Measurements from ENCODE around the gene HOATZ.

Gene HOATZ

DNA sequence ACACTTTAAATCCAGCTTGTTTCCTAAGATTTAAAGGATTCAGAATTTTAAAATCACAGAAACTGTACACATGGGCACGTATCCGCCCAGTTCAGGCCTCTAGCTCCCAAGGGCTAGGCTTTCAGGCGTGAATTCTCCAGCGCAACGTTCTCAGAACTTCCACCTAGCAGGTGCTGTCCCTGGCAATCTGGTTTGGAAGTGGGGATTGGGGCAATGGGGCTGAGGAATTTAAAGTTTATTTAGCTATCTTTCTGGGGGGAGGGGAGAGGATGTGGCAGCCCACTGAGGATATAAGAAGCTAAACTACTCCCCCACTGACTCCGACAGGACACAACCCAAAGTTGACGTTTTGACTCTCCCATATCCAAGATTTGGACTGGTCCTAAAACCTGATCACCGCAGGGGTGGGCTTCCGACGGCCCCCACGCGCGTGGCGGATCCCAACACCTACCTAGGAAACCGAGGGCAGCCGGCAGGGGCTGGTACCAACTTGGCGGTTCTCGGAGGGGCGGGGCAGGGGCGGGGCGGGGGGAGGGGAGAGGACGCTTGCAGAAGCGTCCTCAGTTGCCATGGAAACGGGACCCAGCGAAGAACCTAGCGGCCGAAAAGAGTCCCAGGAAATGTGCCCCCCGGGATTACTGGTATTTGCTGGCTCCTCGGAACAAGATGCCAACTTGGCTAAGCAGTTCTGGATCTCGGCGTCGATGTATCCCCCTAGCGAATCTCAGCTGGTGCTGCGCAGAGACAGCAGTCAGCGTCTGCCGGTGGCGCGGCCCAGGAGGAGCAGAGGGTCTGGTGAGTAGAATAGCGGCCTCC lies at the start of gene HOATZ:
TSS of gene HOATZ (plus strand) at position 563 of the 816 bp plus-strand sequence. CDS start at position 570, 7 bp downstream.
- no peak for DNase-seq (ENCODE audit: low spot score)

- DNase-seq (ENCODE audit: low spot score), result no peak
Measured at GRCh38 chr11:111465400-111465799, 49.2 kb upstream of the HOATZ start.

- DNase-seq (ENCODE audit: low spot score), result no peak
Measured at GRCh38 chr11:111466615-111467014, 48.0 kb upstream of the HOATZ start.

DNA sequence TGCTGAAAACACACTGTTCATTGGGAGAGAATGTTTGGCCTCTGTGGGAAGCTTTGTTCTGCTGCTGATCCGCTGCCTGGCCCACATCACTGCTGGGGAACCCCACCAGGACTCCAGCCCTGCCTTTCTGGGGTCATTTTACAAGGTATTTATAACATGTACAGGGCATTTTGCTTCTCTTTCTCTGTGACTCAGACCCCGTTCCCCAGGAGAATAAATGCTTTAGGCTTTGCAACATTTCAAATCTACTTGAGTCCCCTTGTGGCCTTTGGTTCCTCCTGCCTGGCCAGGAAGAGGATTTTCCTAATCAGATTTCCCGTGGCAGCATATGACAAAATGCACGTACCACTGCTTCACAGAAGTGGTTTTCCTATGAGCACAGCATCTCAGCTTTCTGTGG lies 45.4 kb upstream of the HOATZ start:
- DNase-seq (ENCODE audit: low spot score), result no peak

DNA sequence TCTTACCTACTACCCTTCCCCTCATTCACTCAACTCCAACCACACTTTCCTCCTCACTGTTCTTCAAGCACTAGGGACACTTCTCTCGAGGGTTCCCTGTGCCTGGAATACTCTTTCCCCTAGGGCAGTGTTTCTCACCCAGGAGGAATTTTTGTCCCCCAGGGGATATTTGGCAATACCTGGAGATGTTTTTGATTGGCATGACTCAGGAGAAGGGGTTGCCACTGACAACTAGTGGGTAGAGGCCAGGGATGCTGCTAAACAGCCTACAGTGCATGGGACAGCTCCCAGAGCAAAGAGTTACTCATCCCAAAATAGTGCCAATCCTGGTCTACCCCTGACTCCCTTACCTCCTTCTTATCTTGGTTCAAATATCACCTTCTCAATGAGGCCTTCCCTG lies 42.4 kb upstream of the HOATZ start:
- no peak for DNase-seq (ENCODE audit: low spot score)

- DNase-seq (ENCODE audit: low spot score), result no peak
Measured at GRCh38 chr11:111474432-111474831, 40.1 kb upstream of the HOATZ start.

DNA sequence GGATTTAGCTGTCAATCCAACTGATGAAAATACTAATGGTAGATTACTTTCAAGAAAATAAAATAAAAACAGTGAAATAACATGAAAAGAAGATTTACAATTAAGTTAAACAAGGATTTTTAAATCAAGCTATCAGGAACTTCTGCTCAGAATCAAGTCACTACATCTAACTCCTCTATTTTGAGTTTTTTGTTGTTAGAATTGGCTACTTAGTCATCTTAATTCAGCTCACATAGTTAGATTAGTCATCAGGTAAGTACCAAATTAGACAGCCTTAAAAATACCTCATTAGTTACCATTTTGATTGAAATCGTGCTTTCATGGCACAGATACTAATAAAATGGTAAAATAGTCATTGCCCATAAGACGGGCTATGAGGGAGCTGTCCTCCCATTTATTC lies 38.2 kb upstream of the HOATZ start:
- no peak for DNase-seq (ENCODE audit: low spot score)

DNA sequence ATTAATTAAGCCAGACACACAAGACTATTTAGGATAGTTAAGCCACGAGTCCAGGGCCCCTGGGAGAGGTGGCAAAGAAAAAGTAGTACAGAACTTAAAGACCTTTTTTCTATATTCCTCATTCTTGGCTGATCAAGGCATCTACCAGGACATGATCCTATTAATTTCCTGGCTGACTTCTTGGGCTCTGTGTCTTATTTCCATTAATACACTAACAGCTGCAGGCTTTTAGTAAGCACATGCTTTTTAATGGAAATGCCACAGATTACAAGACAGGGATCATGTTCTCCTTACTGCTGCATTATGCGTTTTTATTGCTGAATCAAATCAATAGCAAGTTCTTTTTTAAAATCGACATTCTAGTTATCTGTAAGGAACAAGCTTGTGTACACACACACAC lies 37.6 kb upstream of the HOATZ start:
- no peak for DNase-seq (ENCODE audit: low spot score)

- no peak for DNase-seq (ENCODE audit: low spot score)
Measured at GRCh38 chr11:111477898-111478297, 36.7 kb upstream of the HOATZ start.

DNA sequence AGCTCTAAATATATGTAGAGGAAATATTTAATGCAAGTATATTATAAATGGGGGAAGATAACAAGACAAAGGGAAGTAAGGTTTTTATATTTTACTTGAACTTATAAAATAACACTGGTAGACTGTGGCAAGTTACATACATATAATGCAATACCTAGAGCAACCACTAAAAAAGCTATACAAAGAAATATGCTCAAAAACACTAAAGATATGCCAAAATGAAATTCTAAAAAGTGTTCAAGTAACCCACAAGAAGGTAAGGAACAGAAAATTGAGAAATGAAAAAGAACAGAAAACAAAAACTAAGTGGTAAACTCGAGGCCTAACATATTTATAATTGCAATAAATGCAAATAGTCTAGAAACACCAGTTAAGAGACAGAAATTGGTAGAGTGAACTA lies 34.9 kb upstream of the HOATZ start:
- no peak for DNase-seq (ENCODE audit: low spot score)

GRCh38 chr11:111483431-111483830 lies 31.1 kb upstream of the HOATZ start:
- DNase-seq (ENCODE audit: low spot score), result no peak

DNA sequence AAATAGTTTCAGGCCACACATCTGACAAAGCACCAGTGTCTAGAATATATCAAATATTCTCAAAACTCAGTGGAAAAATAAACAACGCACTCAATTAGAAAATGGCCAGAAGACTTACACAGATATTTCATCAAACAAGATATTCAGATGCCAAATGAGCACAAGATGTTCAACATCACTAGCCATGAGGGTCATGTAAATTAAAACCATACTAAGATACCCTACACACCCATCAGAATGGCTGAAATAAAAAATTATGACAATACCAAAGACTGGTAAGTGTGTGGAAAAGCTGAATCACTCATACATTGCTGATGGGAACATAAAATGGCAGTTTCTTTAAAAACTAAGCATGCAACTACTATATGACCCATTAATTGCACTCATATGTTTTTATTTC lies 24.1 kb upstream of the HOATZ start:
- DNase-seq (ENCODE audit: low spot score), result no peak

GRCh38 chr11:111494040-111494439 lies 20.5 kb upstream of the HOATZ start:
- no peak for DNase-seq (ENCODE audit: low spot score)

DNA sequence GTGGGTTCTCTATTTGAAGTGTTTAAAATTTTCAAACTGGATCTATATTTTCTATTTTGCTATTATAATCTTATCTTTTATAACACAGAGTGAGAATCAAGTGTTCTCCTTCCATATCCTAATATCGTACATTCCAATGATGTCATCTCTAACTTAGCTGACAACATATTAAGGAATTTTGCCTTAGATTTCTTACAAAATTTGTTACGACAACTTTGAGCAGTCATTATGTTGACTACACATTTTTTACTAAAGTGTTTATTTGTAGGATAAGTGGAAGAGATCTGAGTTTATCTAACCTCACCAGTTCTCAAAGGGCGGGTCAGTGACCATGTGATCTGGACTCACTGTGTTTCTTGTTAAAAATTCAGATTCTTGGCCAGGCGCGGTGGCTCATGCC lies 15.1 kb upstream of the HOATZ start:
- DNase-seq (ENCODE audit: low spot score), result no peak

- no peak for DNase-seq (ENCODE audit: low spot score)
Measured at GRCh38 chr11:111500481-111500880, 14.1 kb upstream of the HOATZ start.

DNA sequence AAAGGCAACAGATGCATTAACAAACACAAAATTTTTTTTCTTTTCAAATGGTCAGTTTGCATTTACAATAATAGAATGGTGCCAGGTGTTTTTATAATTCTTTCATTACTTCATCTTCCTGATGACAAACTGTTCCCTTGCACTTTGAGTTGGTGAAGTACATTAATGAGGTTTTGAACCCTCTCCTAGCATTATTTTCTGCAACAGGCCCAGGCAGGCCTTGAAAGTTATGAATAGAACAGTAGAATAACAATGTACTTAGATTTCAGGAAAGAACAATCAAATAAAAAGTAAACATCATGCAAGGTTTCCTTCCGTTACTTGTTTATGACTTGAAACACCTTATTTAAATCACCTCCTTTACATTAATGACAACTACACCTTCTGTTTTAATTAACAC lies 12.0 kb upstream of the HOATZ start:
- no peak for DNase-seq (ENCODE audit: low spot score)

GRCh38 chr11:111510311-111510710 lies 4.3 kb upstream of the HOATZ start:
- no peak for DNase-seq (ENCODE audit: low spot score)

- no peak for DNase-seq (ENCODE audit: low spot score)
Measured at GRCh38 chr11:111512296-111513239, 2.0 kb upstream of the HOATZ start, which contains the start of gene BTG4. TSS of gene BTG4 (minus strand) at chr11:111512386. CDS start at chr11:111498776, 13,610 bp downstream.

DNA sequence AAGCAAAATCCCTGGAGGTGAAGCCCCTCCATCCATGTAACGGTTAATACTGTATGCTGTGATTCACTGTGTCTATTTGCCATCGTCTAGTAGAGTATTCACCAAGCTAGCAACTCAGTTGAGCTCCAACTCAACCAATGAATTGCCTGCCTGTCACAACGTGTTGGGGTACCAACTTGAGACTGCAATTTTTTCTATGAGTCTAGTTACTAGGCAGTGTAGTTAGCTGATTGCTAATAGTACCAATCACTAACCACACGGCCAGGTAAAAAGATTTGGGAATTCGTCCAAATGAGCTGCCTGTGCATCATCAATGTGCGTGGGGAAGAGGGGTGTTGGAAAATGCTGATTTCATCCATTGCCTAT lies 1.4 kb upstream of the HOATZ start:
- no peak for DNase-seq (ENCODE audit: low spot score)

- no peak for DNase-seq (ENCODE audit: low spot score)
Measured at GRCh38 chr11:111515591-111515990, 1.0 kb downstream of the HOATZ start.

GRCh38 chr11:111518668-111519067 lies 4.1 kb downstream of the HOATZ start:
- no peak for DNase-seq (ENCODE audit: low spot score)

DNA sequence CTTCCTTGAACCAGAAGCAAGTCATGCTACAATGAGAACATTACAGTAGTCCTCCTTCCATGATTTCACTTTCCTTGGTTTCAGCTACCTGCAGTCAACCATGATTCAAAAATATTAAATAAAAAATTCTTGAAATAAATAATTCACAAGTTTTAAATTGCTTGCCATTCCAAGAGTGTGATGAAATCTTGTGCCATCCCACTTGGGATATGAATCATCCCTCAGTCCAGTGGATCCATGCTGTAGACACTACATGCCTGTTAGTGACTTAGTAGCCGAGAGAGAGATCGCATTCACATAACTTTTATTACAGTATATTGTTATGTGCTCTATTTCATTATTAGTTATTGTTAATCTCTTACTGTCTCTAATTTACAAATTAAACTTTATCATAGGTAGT lies 6.0 kb downstream of the HOATZ start:
- no peak for DNase-seq (ENCODE audit: low spot score)

- no peak for DNase-seq (ENCODE audit: low spot score)
Measured at GRCh38 chr11:111521135-111521534, 6.6 kb downstream of the HOATZ start.

Measured in left forelimb (tissue), 1 donor.